ENCODE data around the gene EXPH5.

- TF ChIP-seq CTCF (IDR thresholded peaks at IDR 0.05; ENCODE audit: extremely low read depth in 1 of 2, insufficient read depth in 1 of 2, low read depth in 1 of 2, low read length in 2 of 2), result no peak
- no peak for TF ChIP-seq EZH2 (IDR thresholded peaks at IDR 0.05; ENCODE audit: borderline replicate concordance, low read depth, low read length, severe bottlenecking)
- TF ChIP-seq POLR2A (IDR thresholded peaks at IDR 0.05; ENCODE audit: low read depth, low read length), result no peak
- TF ChIP-seq FOS (IDR thresholded peaks at IDR 0.05; ENCODE audit: borderline replicate concordance, insufficient read depth, low read length), result no peak
- TF ChIP-seq POLR2AphosphoS5 (IDR thresholded peaks at IDR 0.05; ENCODE audit: insufficient read depth, low read depth, low read length), result no peak
- TF ChIP-seq MAX (IDR thresholded peaks at IDR 0.05; ENCODE audit: insufficient read depth, insufficient read length), result no peak
- no peak for TF ChIP-seq MYC (IDR thresholded peaks at IDR 0.05; ENCODE audit: low read depth, low read length)
- no peak for TF ChIP-seq JUN (IDR thresholded peaks at IDR 0.05; ENCODE audit: borderline replicate concordance, insufficient read depth, insufficient read length, low read depth)
- no peak for TF ChIP-seq GATA2 (IDR thresholded peaks at IDR 0.05; ENCODE audit: insufficient read depth, insufficient read length, low read depth, low read length)
These were observed 41.7 kb downstream of the EXPH5 start for GRCh38 chr11:108551651-108552462.
